K562 (cell line): ENCODE data around the gene ANKRD11.

Experiments
- CTCF ChIP-seq, 3 experiments: IDR thresholded peaks in 2 of 3; conservative IDR thresholded peaks in 1 of 3; 2 replicates each; pipeline ENCODE4 v1.5.1; 2011 to 2012; ENCODE audit warnings: low read length in 3 of 3, mild to moderate bottlenecking in 3 of 3, control low read depth in 2 of 3, improper control_type of control experiment in 1 of 3, inconsistent platforms in 1 of 3, low read depth in 1 of 3, mixed read lengths in 1 of 3, moderate library complexity in 1 of 3; ENCODE audit not compliant: insufficient read depth in 2 of 3
- ESRRA ChIP-seq: fragments of 450-650 bp; IDR thresholded peaks from 2 replicates; pipeline ENCODE4 v1.6.1; 2014; ENCODE audit warnings: low read depth, mild to moderate bottlenecking, moderate library complexity, borderline replicate concordance
- FOSL1 ChIP-seq: fragments of 200-800 bp; sonication (Bioruptor generic); conservative IDR thresholded peaks from 2 replicates; pipeline ENCODE4 v1.6.1; 2016; ENCODE audit warnings: missing genetic modification characterization, missing compliant biosample characterization
- SMAD3 ChIP-seq: fragments of 450-650 bp; formaldehyde crosslinking; conservative IDR thresholded peaks from 2 replicates; pipeline ENCODE4 v1.4.0; 2020; ENCODE audit warnings: mild to moderate bottlenecking
- SREBF1 ChIP-seq: fragments of 150-350 bp; IDR thresholded peaks from 2 replicates; pipeline ENCODE4 v1.6.1; 2014; ENCODE audit warnings: antibody characterized with exemption, low read depth, low read length, borderline replicate concordance
- ZBTB7A ChIP-seq: IDR thresholded peaks from 2 replicates; pipeline ENCODE4 v1.6.1; 2011; ENCODE audit warnings: low read depth, mild to moderate bottlenecking, low read length, moderate library complexity, borderline replicate concordance; ENCODE audit not compliant: control insufficient read depth
- ZFP30 ChIP-seq: fragments of 250-450 bp; sonication (Bioruptor Pico); IDR thresholded peaks from 2 replicates; pipeline ENCODE4 v1.8.0; 2022; ENCODE audit warnings: moderate library complexity, mild to moderate bottlenecking, inconsistent platforms, borderline replicate concordance
- ZNF57 ChIP-seq: fragments of 450-650 bp; formaldehyde crosslinking; IDR thresholded peaks from 2 replicates; pipeline ENCODE4 v1.4.0; 2020; ENCODE audit warnings: mild to moderate bottlenecking, moderate library complexity

- TF ChIP-seq FOSL1 (tag) (no peak), SREBF1 (no peak), SMAD3 (CRISPR knock-in tag) (no peak), ZFP30 (CRISPR knock-in tag) (no peak), CTCF (IDR thresholded peaks at IDR 0.05 in 2 of 3, conservative IDR thresholded peaks at IDR 0.05 in 1 of 3; ENCODE audit: insufficient read depth in 2 of 3, low read depth in 1 of 3, low read length in 3 of 3) (no peak), ZNF57 (CRISPR knock-in tag) (no peak), ZBTB7A (no peak), ESRRA (no peak)
These were observed 89.6 kb downstream of the ANKRD11 start for GRCh38 chr16:89400740-89401139.
